Epithelial cell of proximal tubule (primary cell): Measurements from ENCODE around the gene CAMK2G. TPM values are rescaled to one million over a fixed set of nuclear protein-coding genes. Genes with fewer than 3 reads are reported as not detected.

Experiments
- DNase-seq: peaks from one replicate; pipeline ENCODE4 v3.0.0-alpha.2; 2011; ENCODE audit warnings: low read depth
- H3K4me3 ChIP-seq: 2 replicates; pipeline ENCODE4 v1.5.1; 2011; ENCODE audit warnings: low read depth, mild to moderate bottlenecking, low read length
- total RNA-seq: library from RNA; depleted of rRNA; stranded (reverse); fragments of >200 nt; gene quantifications from 2 replicates; pipeline ENCODE4 v1.2.3, GENCODE V29; 2015
- TF ChIP-seq, protein P1 (sequence below): conservative IDR thresholded peaks from 2 replicates; pipeline ENCODE4 v1.5.1; 2012; ENCODE audit warnings: low read depth, mild to moderate bottlenecking, low read length

The CAMK2G gene
- total RNA-seq, 1 donor from 2014 or later = 15.2 TPM

DNA sequence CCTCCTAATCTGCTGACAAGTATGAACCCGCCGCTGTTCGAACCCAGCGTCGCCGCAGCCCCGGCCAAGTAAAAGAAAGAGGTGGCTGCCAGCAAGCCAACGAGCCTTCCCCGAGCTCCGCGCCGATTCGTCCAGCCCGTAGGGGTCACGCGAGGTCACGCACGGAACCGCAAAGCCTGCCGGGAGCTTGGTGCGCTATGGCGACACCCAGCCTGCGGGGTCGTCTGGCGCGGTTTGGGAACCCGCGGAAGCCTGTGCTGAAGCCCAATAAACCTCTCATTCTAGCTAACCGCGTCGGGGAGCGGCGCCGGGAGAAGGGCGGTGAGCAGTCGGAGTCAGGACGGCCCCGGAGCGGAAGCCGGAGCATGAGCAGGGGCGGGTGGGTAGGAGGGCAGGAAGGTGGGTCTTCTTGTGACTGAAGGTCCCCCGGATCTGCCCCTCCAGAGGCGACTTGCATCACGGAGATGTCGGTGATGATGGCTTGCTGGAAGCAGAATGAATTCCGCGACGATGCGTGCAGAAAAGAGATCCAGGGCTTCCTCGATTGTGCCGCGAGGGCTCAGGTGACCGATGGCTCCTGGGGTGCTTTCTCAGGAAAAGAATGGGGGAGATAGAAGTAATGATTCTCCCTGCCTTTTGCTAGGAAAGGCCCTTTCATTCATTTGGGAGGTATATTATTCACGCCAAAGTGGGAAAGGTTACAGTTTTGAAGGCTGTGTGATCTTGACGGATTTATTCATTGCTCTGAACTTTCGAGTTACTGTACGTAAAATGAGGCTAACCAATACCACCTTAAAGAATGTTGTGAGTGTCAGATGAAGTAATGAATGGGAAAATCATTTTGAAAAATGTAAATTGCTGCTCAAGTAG is 92.2 kb downstream of the CAMK2G start, which contains the start of gene CHCHD1:
TSS of gene CHCHD1 (plus strand) at position 170 of the 870 bp plus-strand sequence. CDS start at position 198, 28 bp downstream.
- DNase-seq = no peak
- H3K4me3 ChIP-seq = peak within 1 kb of the TSS; percentile 77
- TF ChIP-seq, protein P1, sequence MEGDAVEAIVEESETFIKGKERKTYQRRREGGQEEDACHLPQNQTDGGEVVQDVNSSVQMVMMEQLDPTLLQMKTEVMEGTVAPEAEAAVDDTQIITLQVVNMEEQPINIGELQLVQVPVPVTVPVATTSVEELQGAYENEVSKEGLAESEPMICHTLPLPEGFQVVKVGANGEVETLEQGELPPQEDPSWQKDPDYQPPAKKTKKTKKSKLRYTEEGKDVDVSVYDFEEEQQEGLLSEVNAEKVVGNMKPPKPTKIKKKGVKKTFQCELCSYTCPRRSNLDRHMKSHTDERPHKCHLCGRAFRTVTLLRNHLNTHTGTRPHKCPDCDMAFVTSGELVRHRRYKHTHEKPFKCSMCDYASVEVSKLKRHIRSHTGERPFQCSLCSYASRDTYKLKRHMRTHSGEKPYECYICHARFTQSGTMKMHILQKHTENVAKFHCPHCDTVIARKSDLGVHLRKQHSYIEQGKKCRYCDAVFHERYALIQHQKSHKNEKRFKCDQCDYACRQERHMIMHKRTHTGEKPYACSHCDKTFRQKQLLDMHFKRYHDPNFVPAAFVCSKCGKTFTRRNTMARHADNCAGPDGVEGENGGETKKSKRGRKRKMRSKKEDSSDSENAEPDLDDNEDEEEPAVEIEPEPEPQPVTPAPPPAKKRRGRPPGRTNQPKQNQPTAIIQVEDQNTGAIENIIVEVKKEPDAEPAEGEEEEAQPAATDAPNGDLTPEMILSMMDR = no peak

DNA sequence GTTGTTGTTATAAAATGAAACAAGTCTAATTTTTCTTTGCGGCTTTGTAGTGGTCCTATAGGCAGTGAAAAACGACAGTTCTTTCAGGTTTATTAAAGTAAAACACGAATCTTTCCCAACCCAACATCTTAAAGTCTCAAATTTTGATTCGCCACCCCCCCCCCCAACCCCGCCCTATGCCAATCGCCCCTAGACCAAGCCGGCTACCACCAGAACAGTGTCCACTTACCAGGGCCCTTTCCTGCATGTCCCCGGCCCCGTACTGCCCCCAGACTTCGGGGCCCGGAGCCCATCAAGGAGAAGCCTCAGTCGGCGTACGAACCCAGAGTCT is 92.8 kb downstream of the CAMK2G start:
- peak overlapping the region; percentile 77 for H3K4me3 ChIP-seq
- DNase-seq = no peak
- TF ChIP-seq, protein P1 = no peak

DNA sequence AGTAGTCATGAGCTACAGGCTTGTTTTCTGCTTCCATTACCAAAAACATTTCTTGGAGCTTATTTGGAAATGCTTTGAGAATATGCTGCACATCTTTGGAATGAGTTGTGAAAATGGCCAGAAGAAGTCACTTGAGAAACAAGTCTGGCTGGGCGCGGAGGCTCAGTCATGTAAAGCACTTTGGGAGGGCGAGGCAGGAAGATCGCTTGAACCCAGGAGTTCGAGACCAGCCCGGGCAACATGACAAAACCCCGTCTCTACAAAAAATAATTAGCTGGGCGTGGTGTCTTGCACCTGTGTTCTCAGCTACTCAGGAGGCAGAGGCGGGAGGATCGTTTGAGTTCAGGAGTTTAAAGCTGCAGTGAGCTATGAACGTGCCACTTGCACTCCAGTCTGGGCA is 93.4 kb downstream of the CAMK2G start:
- TF ChIP-seq, protein P1 = no peak
- DNase-seq = no peak
- peak overlapping the region; percentile 77 for H3K4me3 ChIP-seq

DNA sequence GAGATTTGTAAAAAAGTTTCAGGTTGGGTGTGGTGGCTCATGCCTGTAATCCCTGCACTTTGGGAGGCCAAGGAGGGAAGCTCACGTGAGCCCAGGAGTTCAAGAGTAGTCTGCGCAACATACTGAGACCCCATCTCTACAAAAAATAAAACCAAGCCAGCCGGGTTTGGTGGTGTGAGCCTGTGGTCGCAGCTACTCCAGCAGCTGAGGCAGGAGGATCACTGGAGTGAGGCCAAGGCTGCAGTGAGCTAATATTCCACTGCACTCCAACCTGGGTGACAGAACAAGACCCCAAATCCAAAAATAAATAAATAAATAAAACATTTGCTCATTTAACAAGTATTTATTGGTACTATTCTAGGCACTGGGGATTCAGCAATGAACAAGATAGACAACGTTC is 94.1 kb downstream of the CAMK2G start:
- no peak overlapping the region for H3K4me3 ChIP-seq
- TF ChIP-seq, protein P1 = no peak

DNA sequence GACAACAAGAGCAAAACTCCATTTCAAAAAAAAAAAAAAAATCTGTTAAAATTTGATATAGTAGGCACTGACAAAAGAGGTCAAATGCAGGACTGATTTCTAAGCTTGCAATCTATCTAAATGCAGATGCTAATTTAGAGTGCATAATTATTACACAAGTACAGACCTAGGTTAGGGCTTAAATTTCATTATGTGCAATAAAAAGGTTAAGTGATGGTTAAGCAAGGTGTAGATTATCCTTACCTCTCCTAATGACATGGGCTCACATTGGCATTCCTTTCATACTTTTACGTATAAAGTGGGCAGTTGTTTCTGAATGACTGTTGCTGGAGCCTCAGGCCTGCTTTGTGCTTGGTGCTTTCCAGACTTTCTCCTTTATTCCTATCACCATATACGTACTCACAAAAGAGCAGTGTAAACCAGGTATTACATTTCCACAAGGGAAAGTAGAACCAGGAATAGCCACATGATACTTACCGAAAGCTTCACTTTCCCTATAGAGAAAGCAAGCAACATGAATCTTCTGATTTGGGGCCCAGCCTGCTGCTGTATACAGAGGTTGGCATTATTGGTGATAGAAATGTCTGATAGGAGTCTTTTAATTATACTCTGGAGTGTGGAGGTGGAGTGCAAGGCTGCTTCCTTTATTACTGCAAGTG is 94.7 kb downstream of the CAMK2G start:
- no peak overlapping the region for H3K4me3 ChIP-seq
- TF ChIP-seq, protein P1 = no peak

More for the DNA sequence above, 94.1 kb downstream of the CAMK2G start:
- no peak for DNase-seq

DNA sequence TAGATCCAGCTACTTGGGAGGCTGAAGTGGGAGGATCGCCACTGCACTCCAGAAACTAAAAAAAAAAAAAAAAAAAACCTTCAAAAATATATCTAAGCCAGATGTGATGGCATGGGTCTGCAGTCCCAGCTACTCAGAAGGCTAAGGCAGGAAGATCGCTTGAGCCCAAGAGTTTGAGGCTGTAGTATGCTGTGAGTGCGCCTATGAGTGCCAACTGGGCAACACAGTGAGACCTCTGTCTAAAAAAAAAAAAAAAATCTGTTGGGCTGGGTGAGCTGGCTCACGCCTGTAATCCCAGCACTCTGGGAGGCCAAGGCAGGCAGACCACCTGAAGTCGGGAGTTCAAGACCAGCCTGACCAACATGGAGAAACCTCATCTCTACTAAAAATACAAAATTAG is 95.3 kb downstream of the CAMK2G start:
- H3K4me3 ChIP-seq = no peak overlapping the region
- DNase-seq = no peak
- TF ChIP-seq, protein P1 = no peak

More for the DNA sequence above, 94.7 kb downstream of the CAMK2G start:
- no peak for DNase-seq
